IMR-90 (cell line): Measurements from ENCODE around the gene SERP1. TPM values are rescaled to one million over a fixed set of nuclear protein-coding genes. Genes with fewer than 3 reads are reported as not detected.

Source experiments
- ATAC-seq: fragments of 200-7000 bp; cut with Tn5 transposase; 2 replicates; pipeline ENCODE4 v1.9.1; 2020; ENCODE audit warnings: low read depth, mild to moderate bottlenecking, moderate library complexity
- BruUV-seq: library from RNA; stranded (reverse); fragments of 400-500 nt; replicated peaks from 2 replicates; lab custom pipeline; 2021; lab: Mats Ljungman, UMichigan
- CTCF ChIA-PET: fragments of 300-600 bp; formaldehyde crosslinking; extraction: SDS; loops from one replicate; lab custom pipeline; 2021; ENCODE audit warnings: antibody characterized with exemption; lab: Yijun Ruan, JAX
- POLR2A ChIA-PET: fragments of 300-600 bp; sonication (Branson Sonifier 250); formaldehyde crosslinking; loops from one replicate; lab custom pipeline; 2022; ENCODE audit warnings: antibody characterized with exemption; ENCODE audit not compliant: unreplicated experiment; lab: Charles Lee
- DNase-seq: peaks from one replicate; pipeline ENCODE4 v3.0.0; 2013
- H2AFZ ChIP-seq: replicated peaks from 2 replicates; pipeline ENCODE3; 2013; ENCODE audit warnings: low read length, mild to moderate bottlenecking; ENCODE audit not compliant: poor library complexity
- H2AK5ac ChIP-seq: 2 replicates; pipeline ENCODE4 v1.6.1; 2013; ENCODE audit warnings: low read depth, low read length, inconsistent platforms
- H2AK9ac ChIP-seq: replicated peaks from 2 replicates; pipeline ENCODE3; 2013; ENCODE audit warnings: mild to moderate bottlenecking, low read depth, low read length, moderate library complexity; ENCODE audit not compliant: poor library complexity
- H2BK120ac ChIP-seq: 2 replicates; pipeline ENCODE4 v1.6.1; 2013; ENCODE audit warnings: low read depth, low read length, inconsistent platforms
- H2BK15ac ChIP-seq: 3 replicates; pipeline ENCODE4 v1.6.1; 2013; ENCODE audit warnings: low read depth, low read length, inconsistent platforms
- H2BK20ac ChIP-seq: 2 replicates; pipeline ENCODE4 v1.6.1; 2013; ENCODE audit warnings: low read depth, mild to moderate bottlenecking, inconsistent platforms, low read length, moderate library complexity
- H2BK5ac ChIP-seq: 2 replicates; pipeline ENCODE4 v1.6.1; 2013; ENCODE audit warnings: mild to moderate bottlenecking, low read depth, low read length, inconsistent platforms; ENCODE audit not compliant: poor library complexity, severe bottlenecking
- H3K14ac ChIP-seq: replicated peaks from 2 replicates; pipeline ENCODE4 v1.6.1; 2013; ENCODE audit warnings: low read depth, low read length, inconsistent platforms
- H3K18ac ChIP-seq: 2 replicates; pipeline ENCODE4 v1.6.1; 2013; ENCODE audit warnings: low read depth, low read length, control low read depth
- H3K23ac ChIP-seq: 2 replicates; pipeline ENCODE4 v1.6.1; 2013; ENCODE audit warnings: low read depth, low read length, inconsistent platforms
- H3K27ac ChIP-seq: 2 replicates; pipeline ENCODE4 v1.5.1; 2013; ENCODE audit warnings: mild to moderate bottlenecking, control low read depth, low read length; ENCODE audit not compliant: insufficient read depth
- H3K27me3 ChIP-seq: 2 replicates; pipeline ENCODE4 v1.6.1; 2013; ENCODE audit warnings: low read length; ENCODE audit not compliant: control insufficient read depth, insufficient read depth
- H3K36me3 ChIP-seq: 2 replicates; pipeline ENCODE4 v1.6.1; 2013; ENCODE audit warnings: low read length, mixed read lengths; ENCODE audit not compliant: control insufficient read depth, insufficient read depth
- H3K4ac ChIP-seq: 2 replicates; pipeline ENCODE4 v1.6.1; 2013; ENCODE audit warnings: low read depth, low read length, inconsistent platforms
- H3K4me1 ChIP-seq: 2 replicates; pipeline ENCODE4 v1.6.1; 2013; ENCODE audit warnings: low read length, mixed read lengths; ENCODE audit not compliant: control insufficient read depth, insufficient read depth
- H3K4me2 ChIP-seq: 2 replicates; pipeline ENCODE4 v1.6.1; 2013; ENCODE audit warnings: low read depth, mild to moderate bottlenecking, control low read depth, low read length, moderate library complexity
- H3K4me3 ChIP-seq: 2 replicates; pipeline ENCODE4 v1.5.1; 2013; ENCODE audit warnings: low read depth, mild to moderate bottlenecking, control low read depth, low read length, moderate library complexity; ENCODE audit not compliant: insufficient read depth
- H3K56ac ChIP-seq: 2 replicates; pipeline ENCODE4 v1.6.1; 2013; ENCODE audit warnings: low read length, inconsistent platforms; ENCODE audit not compliant: insufficient read depth; ENCODE audit errors: extremely low read depth
- H3K79me1 ChIP-seq, 2 experiments: 2 replicates each; pipeline ENCODE4 v1.6.1; 2013; ENCODE audit warnings: low read length in 2 of 2, inconsistent platforms in 1 of 2, low read depth in 1 of 2
- H3K9ac ChIP-seq: 2 replicates; pipeline ENCODE4 v1.6.1; 2013; ENCODE audit warnings: low read depth, low read length, control low read depth
- H3K9me1 ChIP-seq: 2 replicates; pipeline ENCODE4 v1.6.1; 2013; ENCODE audit warnings: low read length, inconsistent platforms; ENCODE audit not compliant: insufficient read depth
- H3K9me3 ChIP-seq: 2 replicates; pipeline ENCODE4 v1.6.1; 2013; ENCODE audit warnings: low read length; ENCODE audit not compliant: control insufficient read depth, insufficient read depth
- H4K20me1 ChIP-seq: 2 replicates; pipeline ENCODE4 v1.6.1; 2013; ENCODE audit warnings: low read length, inconsistent platforms; ENCODE audit not compliant: insufficient read depth
- H4K5ac ChIP-seq: 2 replicates; pipeline ENCODE4 v1.6.1; 2013; ENCODE audit warnings: mild to moderate bottlenecking, low read depth, low read length, control low read depth
- H4K8ac ChIP-seq, 2 experiments: 2 replicates each; pipeline ENCODE4 v1.6.1; 2013; ENCODE audit warnings: low read depth in 2 of 2, low read length in 2 of 2, control low read depth in 1 of 2, inconsistent platforms in 1 of 2
- H4K91ac ChIP-seq: 2 replicates; pipeline ENCODE4 v1.6.1; 2013; ENCODE audit warnings: low read depth, low read length, inconsistent platforms; ENCODE audit not compliant: insufficient read depth
- CEBPB ChIP-seq: IDR thresholded peaks from 2 replicates; pipeline ENCODE4 v1.6.1; 2012; ENCODE audit warnings: low read depth, low read length, improper control_type of control experiment
- CHD1 ChIP-seq: IDR thresholded peaks from 2 replicates; pipeline ENCODE4 v1.6.1; 2012; ENCODE audit warnings: low read depth, low read length, improper control_type of control experiment
- FOS ChIP-seq: fragments of 150-350 bp; IDR thresholded peaks from 2 replicates; pipeline ENCODE4 v1.6.1; 2016; ENCODE audit warnings: low read depth, low read length
- MAFK ChIP-seq: IDR thresholded peaks from 2 replicates; pipeline ENCODE4 v1.6.1; 2012; ENCODE audit warnings: low read depth, low read length, improper control_type of control experiment
- MAZ ChIP-seq: IDR thresholded peaks from 2 replicates; pipeline ENCODE4 v1.6.1; 2012; ENCODE audit warnings: low read depth, mild to moderate bottlenecking, low read length, improper control_type of control experiment, moderate library complexity, borderline replicate concordance
- MXI1 ChIP-seq: IDR thresholded peaks from 2 replicates; pipeline ENCODE4 v1.6.1; 2012; ENCODE audit warnings: low read depth, mild to moderate bottlenecking, low read length, moderate library complexity, borderline replicate concordance
- NFE2L2 ChIP-seq: fragments of 150-350 bp; IDR thresholded peaks from 2 replicates; pipeline ENCODE4 v1.6.1; 2016; ENCODE audit warnings: low read depth, mild to moderate bottlenecking, low read length
- POLR2A ChIP-seq: IDR thresholded peaks from 2 replicates; pipeline ENCODE4 v1.6.1; 2012; ENCODE audit warnings: mild to moderate bottlenecking, low read depth, low read length
- RCOR1 ChIP-seq: IDR thresholded peaks from 2 replicates; pipeline ENCODE4 v1.6.1; 2012; ENCODE audit warnings: mild to moderate bottlenecking, low read length, improper control_type of control experiment; ENCODE audit not compliant: insufficient replicate concordance
- RFX5 ChIP-seq: IDR thresholded peaks from 2 replicates; pipeline ENCODE4 v1.8.0; 2012; ENCODE audit warnings: low read depth, mild to moderate bottlenecking, low read length, moderate library complexity
- SMC3 ChIP-seq: fragments of 150-350 bp; IDR thresholded peaks from 2 replicates; pipeline ENCODE4 v1.6.1; 2016; ENCODE audit warnings: low read depth, mild to moderate bottlenecking, antibody characterized with exemption, low read length, moderate library complexity
- WGBS, 2 experiments: methylation state at CpG; one replicate each; pipeline versions ENCODE4 v1.1.5 to v1.1.7; 2013; ENCODE audit warnings: missing lambda C conversion rate in 2 of 2; ENCODE audit not compliant: insufficient read length in 1 of 2; ENCODE audit errors: extremely low coverage in 2 of 2; 5-methylcytosine and 5-hydroxymethylcytosine counted together
- dilution Hi-C: fragments of 300-500 bp; cut with HindIII; formaldehyde crosslinking; loops from one replicate; pipeline ENCODE4 v1.14.3; 2018; ENCODE audit warnings: low sequenced_read_pairs; ENCODE audit not compliant: unreplicated experiment
- in situ Hi-C: fragments of 300-500 bp; cut with MboI; formaldehyde crosslinking; loops from 3 replicates; pipeline ENCODE4 v1.14.3; 2019; ENCODE audit warnings: low sequenced_read_pairs, inconsistent platforms, mixed read lengths
- intact Hi-C: fragments of 100-400 bp; cut with micrococcal nuclease; formaldehyde crosslinking; loops from 2 replicates; pipeline ENCODE4 v1.10.0; 2022
- polyA plus RNA-seq, 3 experiments: library from polyadenylated mRNA; depleted of rRNA; stranded (reverse); fragments of >200 nt; gene quantifications; 2 replicates each; pipeline ENCODE4 v1.2.3, GENCODE V29; 2012; ENCODE audit warnings: low replicate concordance in 1 of 3
- total RNA-seq: library from RNA; depleted of rRNA; stranded (reverse); fragments of >200 nt; gene quantifications from 2 replicates; pipeline ENCODE4 v1.2.3, GENCODE V29; 2012
- TF ChIP-seq, protein P1 (sequence below): fragments of 150-350 bp; IDR thresholded peaks from 2 replicates; pipeline ENCODE4 v1.6.1; 2017; ENCODE audit warnings: mild to moderate bottlenecking, antibody characterized with exemption, low read length, low read depth
- TF ChIP-seq, protein P2 (sequence below): fragments of 150-350 bp; IDR thresholded peaks from 2 replicates; pipeline ENCODE4 v1.6.1; 2016; ENCODE audit warnings: low read depth, mild to moderate bottlenecking, low read length, moderate library complexity, borderline replicate concordance

Gene SERP1
- total and polyA plus RNA-seq, 2 of the 4 experiments (the other 2 are of a cell fraction), result 64.0 to 73.4 TPM

DNA sequence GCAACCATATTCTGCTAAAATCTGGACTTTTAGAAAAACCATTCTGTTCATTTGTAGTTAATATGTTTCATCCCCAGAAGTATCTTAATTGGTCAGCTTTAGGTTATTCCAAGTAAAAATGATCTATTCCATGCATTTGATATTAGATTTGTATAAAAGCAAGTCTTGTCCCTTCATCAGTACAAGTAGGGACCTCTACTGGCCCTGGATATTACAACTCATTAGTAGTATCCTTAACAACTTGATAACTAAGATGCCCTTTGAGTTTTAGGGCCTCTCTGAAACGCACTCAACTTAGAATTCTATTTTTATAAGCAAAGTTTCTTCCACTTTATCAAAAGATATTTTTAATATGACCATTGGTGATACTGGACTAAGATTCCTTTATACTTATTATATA is 31.6 kb upstream of the SERP1 start:
- Histone ChIP-seq H2BK15ac (no peak overlapping the region), H3K79me1 (peaks cover 0 to 12% of the 10 kb centered on the region in 2 experiments; a peak in 2 of 4 replicates), H4K91ac (no peak overlapping the region), H2BK120ac (no peak overlapping the region), H3K23ac (no peak overlapping the region), H3K56ac (no peak overlapping the region), H3K9me3 (no peaks in the 10 kb centered on the region), H3K4me2 (no peak overlapping the region), H3K9me1 (no peaks in the 10 kb centered on the region), H3K4me1 (no peaks in the 10 kb centered on the region), H2BK5ac (no peak overlapping the region), H3K18ac (no peak overlapping the region), H3K9ac (no peak overlapping the region), H2BK20ac (no peak overlapping the region), H4K20me1 (no peaks in the 10 kb centered on the region), H4K5ac (no peak overlapping the region), H3K27me3 (no peaks in the 10 kb centered on the region), H2AFZ (no peak overlapping the region), H3K4me3 (no peak overlapping the region), H2AK9ac (no peak overlapping the region), H2AK5ac (no peak overlapping the region), H3K36me3 (peaks cover 17% of the 10 kb centered on the region), H3K4ac (no peak overlapping the region), H3K27ac (no peak overlapping the region), H4K8ac (no peak overlapping the region), H3K14ac (no peak overlapping the region)
- intact Hi-C loops (no loop called here), in situ Hi-C loops (no loop called here), dilution Hi-C loops (no loop called here)
- ChIA-PET POLR2A (no interaction called here), CTCF (no interaction called here)
- no CpG with 5 or more reads among the region's 1 CpG for WGBS, 2 experiments
- no peak for ATAC-seq
- TF ChIP-seq CHD1 (no peak), MXI1 (no peak), RFX5 (no peak), RCOR1 (no peak), POLR2A (no peak), MAZ (no peak), FOS (no peak), SMC3 (no peak), MAFK (no peak), CEBPB (no peak), NFE2L2 (no peak)
- TF ChIP-seq, protein P1, sequence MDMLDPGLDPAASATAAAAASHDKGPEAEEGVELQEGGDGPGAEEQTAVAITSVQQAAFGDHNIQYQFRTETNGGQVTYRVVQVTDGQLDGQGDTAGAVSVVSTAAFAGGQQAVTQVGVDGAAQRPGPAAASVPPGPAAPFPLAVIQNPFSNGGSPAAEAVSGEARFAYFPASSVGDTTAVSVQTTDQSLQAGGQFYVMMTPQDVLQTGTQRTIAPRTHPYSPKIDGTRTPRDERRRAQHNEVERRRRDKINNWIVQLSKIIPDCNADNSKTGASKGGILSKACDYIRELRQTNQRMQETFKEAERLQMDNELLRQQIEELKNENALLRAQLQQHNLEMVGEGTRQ, result no peak
- TF ChIP-seq, protein P2, sequence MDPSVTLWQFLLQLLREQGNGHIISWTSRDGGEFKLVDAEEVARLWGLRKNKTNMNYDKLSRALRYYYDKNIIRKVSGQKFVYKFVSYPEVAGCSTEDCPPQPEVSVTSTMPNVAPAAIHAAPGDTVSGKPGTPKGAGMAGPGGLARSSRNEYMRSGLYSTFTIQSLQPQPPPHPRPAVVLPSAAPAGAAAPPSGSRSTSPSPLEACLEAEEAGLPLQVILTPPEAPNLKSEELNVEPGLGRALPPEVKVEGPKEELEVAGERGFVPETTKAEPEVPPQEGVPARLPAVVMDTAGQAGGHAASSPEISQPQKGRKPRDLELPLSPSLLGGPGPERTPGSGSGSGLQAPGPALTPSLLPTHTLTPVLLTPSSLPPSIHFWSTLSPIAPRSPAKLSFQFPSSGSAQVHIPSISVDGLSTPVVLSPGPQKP, result no peak
- no TSS peak for BruUV-seq
- no peak for DNase-seq
